K562 (cell line): ENCODE data around the gene PLIN5. TPM values are rescaled to one million over a fixed set of nuclear protein-coding genes. Genes with fewer than 3 reads are reported as not detected.

Source experiments
- ATAC-seq: fragments of 200-7000 bp; cut with Tn5 transposase; 3 replicates; pipeline ENCODE4 v1.9.1; 2020; ENCODE audit warnings: moderate library complexity
- BruUV-seq: library from RNA; stranded (reverse); fragments of 400-500 nt; replicated peaks from 2 replicates; lab custom pipeline; 2021; lab: Mats Ljungman, UMichigan
- CTCF ChIA-PET: fragments of 300-600 bp; formaldehyde crosslinking; extraction: SDS; loops from one replicate; lab custom pipeline; 2021; ENCODE audit warnings: low intra/inter-chr PET ratio; lab: Yijun Ruan, JAX
- POLR2A ChIA-PET: fragments of 300-600, 350-650 bp; sonication (Branson Sonifier 250); formaldehyde crosslinking; extraction: SDS; loops from one replicate; lab custom pipeline; 2021; ENCODE audit warnings: antibody characterized with exemption, inconsistent platforms; lab: Yijun Ruan, JAX
- DNase-seq, 4 experiments: peaks; one replicate each; pipeline versions ENCODE4 v3.0.0 to v3.0.0-alpha.2; 2011 to 2018; ENCODE audit warnings: low spot score in 3 of 4, mixed read lengths in 3 of 4; ENCODE audit errors: extremely low read depth in 1 of 4
- FAIRE-seq: peaks from 2 replicates; lab custom pipeline; 2011; peaks lifted over from hg19 to GRCh38; lab: Jason Lieb, UNC
- H2AFZ ChIP-seq: 2 replicates; pipeline ENCODE4 v1.6.0; 2011; ENCODE audit warnings: low read depth, low read length, control low read depth, inconsistent platforms
- H3K27ac ChIP-seq: fragments of 200-600 bp; 3 replicates; pipeline ENCODE4 v1.8.0; 2011; ENCODE audit warnings: low read depth, mild to moderate bottlenecking, control low read depth, inconsistent platforms, low read length, moderate library complexity, mixed read lengths; ENCODE audit errors: extremely low read depth
- H3K27me3 ChIP-seq, 2 experiments: fragments of 300-600 bp in 1 of 2; 2 replicates in 1 of 2; 3 replicates in 1 of 2; pipeline versions ENCODE4 v1.6.0 to v1.8.0; 2011; ENCODE audit warnings: inconsistent platforms in 2 of 2, low read length in 2 of 2, mild to moderate bottlenecking in 1 of 2, mixed read lengths in 1 of 2, moderate library complexity in 1 of 2; ENCODE audit not compliant: control insufficient read depth in 2 of 2, insufficient read depth in 2 of 2
- H3K36me3 ChIP-seq: fragments of 300-600 bp; 3 replicates; pipeline ENCODE4 v1.8.0; 2011; ENCODE audit warnings: mild to moderate bottlenecking, low read length, inconsistent platforms; ENCODE audit not compliant: control insufficient read depth, insufficient read depth
- H3K4me1 ChIP-seq, 2 experiments: fragments of 200-600 bp in 1 of 2; replicated peaks in 1 of 2; 2 replicates in 1 of 2; 3 replicates in 1 of 2; pipeline versions ENCODE4 v1.5.1 to v1.8.0; 2011; ENCODE audit warnings: inconsistent platforms in 2 of 2, low read length in 2 of 2, mild to moderate bottlenecking in 1 of 2, mixed read lengths in 1 of 2, moderate library complexity in 1 of 2; ENCODE audit not compliant: control insufficient read depth in 2 of 2, insufficient read depth in 2 of 2
- H3K4me2 ChIP-seq: 2 replicates; pipeline ENCODE4 v1.6.1; 2011; ENCODE audit warnings: low read length, control low read depth, inconsistent platforms, mixed read lengths; ENCODE audit not compliant: insufficient read depth
- H3K4me3 ChIP-seq: fragments of 200-600 bp; sonication (generic), shearing (Covaris generic); 2 replicates; pipeline ENCODE4 v1.5.1; 2016; ENCODE audit warnings: control low read depth, inconsistent platforms
- H3K79me2 ChIP-seq: fragments of 200-600 bp; 3 replicates; pipeline ENCODE4 v1.8.0; 2011; ENCODE audit warnings: low read length, inconsistent platforms; ENCODE audit not compliant: control insufficient read depth, insufficient read depth
- H3K9ac ChIP-seq, 2 experiments: 2 replicates each; pipeline versions ENCODE4 v1.6.0 to v1.6.1; 2011; ENCODE audit warnings: low read depth in 2 of 2, low read length in 2 of 2, control low read depth in 1 of 2, inconsistent platforms in 1 of 2, mild to moderate bottlenecking in 1 of 2, mixed read lengths in 1 of 2; ENCODE audit not compliant: insufficient read depth in 1 of 2
- H3K9me1 ChIP-seq: one replicate; pipeline ENCODE4 v1.6.0; 2011; ENCODE audit warnings: inconsistent platforms, mild to moderate bottlenecking, low read length, moderate library complexity; ENCODE audit not compliant: control insufficient read depth, insufficient read depth
- H3K9me3 ChIP-seq: replicated peaks from 2 replicates; pipeline ENCODE4 v1.5.1; 2011; ENCODE audit warnings: low read depth, low read length, inconsistent platforms; ENCODE audit not compliant: control insufficient read depth, insufficient read depth
- H4K20me1 ChIP-seq: replicated peaks from 2 replicates; pipeline ENCODE4 v1.6.1; 2011; ENCODE audit warnings: low read length, inconsistent platforms, mixed read lengths; ENCODE audit not compliant: control insufficient read depth, insufficient read depth
- BCOR ChIP-seq: fragments of 450-650 bp; IDR thresholded peaks from 2 replicates; pipeline ENCODE4 v1.6.1; 2016
- CGGBP1 ChIP-seq: fragments of 250-450 bp; sonication (Bioruptor Pico); IDR thresholded peaks from 2 replicates; pipeline ENCODE4 v1.9.0; 2021; ENCODE audit warnings: mild to moderate bottlenecking
- EGR1 ChIP-seq: fragments of 450-650 bp; conservative IDR thresholded peaks from 2 replicates; pipeline ENCODE4 v1.6.1; 2017; ENCODE audit warnings: mild to moderate bottlenecking
- KDM1A ChIP-seq, 2 experiments: fragments of 450-650 bp; IDR thresholded peaks; 2 replicates each; pipeline ENCODE4 v1.6.1; 2016; ENCODE audit warnings: mild to moderate bottlenecking in 2 of 2
- MYNN ChIP-seq, 2 experiments: sonication (generic); formaldehyde crosslinking in 1 of 2; IDR thresholded peaks; 2 replicates each; pipeline versions ENCODE4 v1.5.0 to v1.6.1; 2016 to 2020; ENCODE audit warnings: antibody characterized with exemption in 1 of 2, missing genetic modification reagents in 1 of 2
- RBM25 ChIP-seq: fragments of 200-400 bp; formaldehyde crosslinking; IDR thresholded peaks from 2 replicates; pipeline ENCODE4 v1.6.1; 2018; ENCODE audit warnings: low read length, low read depth, moderate library complexity; ENCODE audit not compliant: severe bottlenecking
- ZFP30 ChIP-seq: fragments of 250-450 bp; sonication (Bioruptor Pico); IDR thresholded peaks from 2 replicates; pipeline ENCODE4 v1.8.0; 2022; ENCODE audit warnings: moderate library complexity, mild to moderate bottlenecking, inconsistent platforms, borderline replicate concordance
- WGBS: fragments of 100-300 bp; shearing (Covaris generic); methylation state at CpG from one replicate; pipeline ENCODE4 v1.1.6; 2016; ENCODE audit warnings: low coverage, mixed read lengths; ENCODE audit not compliant: insufficient coverage; ENCODE audit errors: missing lambda C conversion rate; 5-methylcytosine and 5-hydroxymethylcytosine counted together
- in situ Hi-C: fragments of 300-500 bp; cut with MboI; formaldehyde crosslinking; loops from 4 replicates; pipeline ENCODE4 v1.15.0; 2018; ENCODE audit warnings: inconsistent platforms, mixed read lengths
- intact Hi-C: fragments of 100-400 bp; cut with micrococcal nuclease; formaldehyde crosslinking; loops from 2 replicates; pipeline ENCODE4 v1.14.2; 2022
- polyA plus RNA-seq, 8 experiments: library from polyadenylated mRNA; depleted of rRNA in 4 of 8; stranded (reverse) in 5 of 8; unstranded in 3 of 8; fragments of >200 nt; fragmentation: Nextera tagmentation in 2 of 8; fragmentation: Illumina TruSeq in 1 of 8; extraction: Ambion mirVana in 2 of 8; extraction: Trizol in 1 of 8; gene quantifications; 2 replicates each; pipeline versions ENCODE4 v1.2.1 to v1.2.3, GENCODE V29; 2011 to 2014; ENCODE audit warnings: inconsistent platforms in 1 of 8, missing spikeins in 1 of 8
- total RNA-seq, 7 experiments: library from RNA; depleted of rRNA in 6 of 7; stranded (reverse); fragments of >200 nt in 6 of 7; fragmentation: Illumina TruSeq in 2 of 7; extraction: Trizol in 2 of 7; gene quantifications; 2 replicates each; pipeline versions ENCODE4 v1.2.1 to v1.2.3, GENCODE V29; 2011 to 2021; ENCODE audit warnings: low replicate concordance in 1 of 7

PLIN5 gene
- total and polyA plus RNA-seq, 9 of the 15 experiments (the other 6 are each of a cell fraction or from before 2014, with no cell fraction given), result 0.04 to 1.3 (median 0.50) TPM

GRCh38 chr19:4554717-4555116, 19.7 kb upstream of the PLIN5 start:
- no TSS peak for BruUV-seq
- intact Hi-C loops (loop anchor here (5.0 kb wide), 1 partner anchor 83 kb away; the partner anchor contains the start of gene TNFAIP8L1), in situ Hi-C loops (no loop called here)
- Histone ChIP-seq H3K27ac (no peak overlapping the region), H3K36me3 (no peaks in the 10 kb centered on the region), H3K4me1 (peaks cover 11 to 60% of the 10 kb centered on the region in 2 experiments), H3K27me3 (no peaks in the 10 kb centered on the region), H3K9ac (no peak overlapping the region; a peak in 1 of 4 replicates), H2AFZ (no peak overlapping the region), H3K4me3 (no peak overlapping the region), H3K9me1 (no peaks in the 10 kb centered on the region), H4K20me1 (no peaks in the 10 kb centered on the region), H3K4me2 (no peak overlapping the region), H3K9me3 (no peaks in the 10 kb centered on the region), H3K79me2 (no peaks in the 10 kb centered on the region)
- ATAC-seq (no peak), DNase-seq (no peak), FAIRE-seq (no peak)
- ChIA-PET CTCF (no interaction called here), POLR2A (interaction anchor here (0.6 kb wide), 1 partner anchor 13 kb away, joined by 3 read pairs; no protein-coding TSS in a partner anchor)
- WGBS, result 22% methylated on average over 6 of the region's 7 CpGs
- peak; percentile 54 for TF ChIP-seq RBM25
- TF ChIP-seq MYNN (IDR thresholded peaks at IDR 0.05), result peak; percentile 99
- peak; percentile 92 for TF ChIP-seq MYNN (CRISPR knock-in tag; IDR thresholded peaks at IDR 0.05)
- peak in 1 of 2 experiments; percentile 32; a peak in 1 of 4 replicates for TF ChIP-seq KDM1A (IDR thresholded peaks at IDR 0.05)
- TF ChIP-seq BCOR, result peak; percentile 64
- no peak for TF ChIP-seq CGGBP1 (CRISPR knock-in tag)

GRCh38 chr19:4553775-4554174, 18.8 kb upstream of the PLIN5 start:
- Histone ChIP-seq H3K36me3 (no peaks in the 10 kb centered on the region), H3K9me3 (no peaks in the 10 kb centered on the region), H3K4me3 (no peak overlapping the region), H3K79me2 (no peaks in the 10 kb centered on the region), H3K9me1 (no peaks in the 10 kb centered on the region)
- POLR2A ChIA-PET, result no interaction called here
- TF ChIP-seq EGR1 (peak; percentile 63), ZFP30 (CRISPR knock-in tag) (no peak)
- TF ChIP-seq, all 486 proteins: peak for 1
- WGBS, result 17% methylated on average over 3 of the region's 3 CpGs
- CTCF ChIA-PET, result no interaction called here
- BruUV-seq, result no TSS peak
- ATAC-seq (no peak), DNase-seq (no peak), FAIRE-seq (no peak)
- in situ Hi-C loops (no loop called here), intact Hi-C loops (no loop called here)
- peak overlapping the region in 1 of 2 experiments; percentile 14; a peak in 1 of 4 replicates for H3K9ac ChIP-seq
- no peak overlapping the region for H2AFZ ChIP-seq
- H4K20me1 ChIP-seq, result no peaks in the 10 kb centered on the region
- H3K4me2 ChIP-seq, result no peak overlapping the region
- no peaks in the 10 kb centered on the region for H3K27me3 ChIP-seq
- H3K27ac ChIP-seq, result no peak overlapping the region
- H3K4me1 ChIP-seq, result peaks cover 11 to 55% of the 10 kb centered on the region in 2 experiments
